Measurements from ENCODE around the gene ZBED3.
"Not testable (repeated sequence)": the region's sequence is repeated elsewhere in the genome, so short reads cannot be mapped to it uniquely, and the experiment has no call there.

The ZBED3 gene

GRCh38 chr5:77086689-77087483 lies at the start of gene ZBED3:
TSS of gene ZBED3 (minus strand) at chr5:77087285. CDS start at chr5:77077878, 9,407 bp downstream.
- peak; percentile 60 for DNase-seq

- peak; percentile 94 for DNase-seq
These were observed 46.1 kb upstream of the ZBED3 start for GRCh38 chr5:77133061-77133758.

GRCh38 chr5:77131361-77131760 lies 44.3 kb upstream of the ZBED3 start:
- DNase-seq = no peak

- DNase-seq = peak; percentile 41
These were observed 42.4 kb upstream of the ZBED3 start for GRCh38 chr5:77129391-77129990.

- DNase-seq = no peak
These were observed 41.5 kb upstream of the ZBED3 start for GRCh38 chr5:77128411-77129061.

- no peak for DNase-seq
These were observed 36.0 kb upstream of the ZBED3 start for GRCh38 chr5:77123057-77123456.

GRCh38 chr5:77120706-77121105 lies 33.6 kb upstream of the ZBED3 start:
- no peak for DNase-seq

- no peak for DNase-seq
These were observed 33.0 kb upstream of the ZBED3 start for GRCh38 chr5:77120086-77120485.

GRCh38 chr5:77117161-77117560 lies 30.1 kb upstream of the ZBED3 start:
- DNase-seq = no peak

- not testable (repeated sequence) for DNase-seq
These were observed 19.9 kb upstream of the ZBED3 start for GRCh38 chr5:77107035-77107434.

GRCh38 chr5:77104813-77105212 lies 17.7 kb upstream of the ZBED3 start:
- DNase-seq = no peak

GRCh38 chr5:77103457-77103856 lies 16.4 kb upstream of the ZBED3 start:
- DNase-seq = no peak

- DNase-seq = no peak
These were observed 15.5 kb upstream of the ZBED3 start for GRCh38 chr5:77102549-77102948.

- peak; percentile 55 for DNase-seq
These were observed 14.2 kb upstream of the ZBED3 start for GRCh38 chr5:77101298-77101697.

- DNase-seq = no peak
These were observed 8.1 kb upstream of the ZBED3 start for GRCh38 chr5:77095189-77095588.

- DNase-seq = no peak
These were observed 588 bp upstream of the ZBED3 start for GRCh38 chr5:77087484-77088261.

- no peak for DNase-seq
These were observed 757 bp downstream of the ZBED3 start for GRCh38 chr5:77086368-77086688.

- no peak for DNase-seq
These were observed 4.0 kb downstream of the ZBED3 start for GRCh38 chr5:77083088-77083487.

GRCh38 chr5:77082280-77082679 lies 4.8 kb downstream of the ZBED3 start:
- DNase-seq = no peak

- DNase-seq = no peak
These were observed 6.2 kb downstream of the ZBED3 start for GRCh38 chr5:77080905-77081304.

GRCh38 chr5:77080479-77080878 lies 6.6 kb downstream of the ZBED3 start:
- not testable (repeated sequence) for DNase-seq

- no peak for DNase-seq
These were observed 9.3 kb downstream of the ZBED3 start for GRCh38 chr5:77077829-77078176.

Data from HCEC 1CT (cell line).